OCI-LY7 (cell line): Measurements from ENCODE around the gene UTS2B. TPM values are rescaled to one million over a fixed set of nuclear protein-coding genes. Genes with fewer than 3 reads are reported as not detected.

Experiments used
- BruUV-seq: library from RNA; stranded (reverse); fragments of 400-500 nt; replicated peaks from 2 replicates; lab custom pipeline; 2021; lab: Mats Ljungman, UMichigan
- CTCF ChIA-PET: fragments of 300-600 bp; sonication (Branson Sonifier 250); formaldehyde crosslinking; loops from one replicate; lab custom pipeline; 2022; ENCODE audit warnings: antibody characterized with exemption; ENCODE audit not compliant: unreplicated experiment; lab: Charles Lee
- POLR2A ChIA-PET: fragments of 300-600 bp; sonication (Branson Sonifier 250); formaldehyde crosslinking; loops from one replicate; lab custom pipeline; 2022; ENCODE audit warnings: antibody characterized with exemption; lab: Charles Lee
- DNase-seq: peaks from one replicate; pipeline ENCODE4 v3.0.0-alpha.2; 2015; ENCODE audit warnings: low spot score
- H2AFZ ChIP-seq: fragments of 200-600 bp; sonication (generic), shearing (Covaris generic); 2 replicates; pipeline ENCODE4 v1.6.1; 2014; ENCODE audit warnings: mild to moderate bottlenecking, antibody characterized with exemption, low read length, moderate library complexity
- H3K27ac ChIP-seq: fragments of 200-600 bp; sonication (generic); 2 replicates; pipeline ENCODE4 v1.5.1; 2014; ENCODE audit warnings: mixed run types, low read depth, mild to moderate bottlenecking, moderate library complexity, low read length, inconsistent platforms; ENCODE audit not compliant: poor library complexity, severe bottlenecking
- H3K36me3 ChIP-seq: fragments of 200-600 bp; sonication (generic); 2 replicates; pipeline ENCODE4 v1.6.1; 2014; ENCODE audit warnings: mild to moderate bottlenecking, antibody characterized with exemption, low read length, moderate library complexity, mixed read lengths; ENCODE audit not compliant: insufficient read depth
- H3K4me1 ChIP-seq: fragments of 200-600 bp; sonication (generic); 2 replicates; pipeline ENCODE4 v1.5.1; 2014; ENCODE audit warnings: mild to moderate bottlenecking, low read length; ENCODE audit not compliant: insufficient read depth, poor library complexity, severe bottlenecking
- H3K4me2 ChIP-seq: fragments of 200-600 bp; sonication (generic); 2 replicates; pipeline ENCODE4 v1.6.1; 2014; ENCODE audit warnings: mild to moderate bottlenecking, low read length
- H3K4me3 ChIP-seq: fragments of 200-600 bp; sonication (generic); 2 replicates; pipeline ENCODE4 v1.5.1; 2014; ENCODE audit warnings: mild to moderate bottlenecking, low read depth, low read length; ENCODE audit not compliant: poor library complexity, severe bottlenecking
- H3K79me2 ChIP-seq: fragments of 200-600 bp; sonication (generic); 2 replicates; pipeline ENCODE4 v1.6.1; 2016; ENCODE audit warnings: low read depth, mild to moderate bottlenecking, low read length, moderate library complexity, mixed read lengths; ENCODE audit not compliant: insufficient read depth
- H3K9me2 ChIP-seq: fragments of 200-600 bp; sonication (generic); 2 replicates; pipeline ENCODE4 v1.6.1; 2016; ENCODE audit warnings: mild to moderate bottlenecking, low read length, mixed read lengths; ENCODE audit not compliant: insufficient read depth
- H3K9me3 ChIP-seq: fragments of 200-600 bp; sonication (generic); 2 replicates; pipeline ENCODE4 v1.6.1; 2014; ENCODE audit warnings: mild to moderate bottlenecking, mixed run types, low read length, mixed read lengths
- H4K20me1 ChIP-seq: fragments of 200-600 bp; sonication (generic); 2 replicates; pipeline ENCODE4 v1.6.1; 2014; ENCODE audit warnings: mild to moderate bottlenecking, antibody characterized with exemption, low read length, moderate library complexity, mixed read lengths; ENCODE audit not compliant: insufficient read depth
- EZH2phosphoT487 ChIP-seq: fragments of 200-600 bp; sonication (generic); IDR thresholded peaks from 2 replicates; pipeline ENCODE4 v1.6.1; 2018; ENCODE audit warnings: low read depth, borderline replicate concordance, mild to moderate bottlenecking, mixed run types, antibody characterized with exemption, low read length, moderate library complexity, mixed read lengths
- intact Hi-C: fragments of 100-400 bp; cut with micrococcal nuclease; formaldehyde crosslinking; loops from one replicate; pipeline ENCODE4 v1.10.0; 2022; ENCODE audit not compliant: unreplicated experiment
- total RNA-seq, 2 experiments: library from RNA; depleted of rRNA in 1 of 2; stranded (reverse); fragments of >200 nt in 1 of 2; shearing (Covaris generic) in 1 of 2; gene quantifications; 2 replicates each; pipeline ENCODE4 v1.2.3, GENCODE V29; 2014 to 2022
- TF ChIP-seq, protein P1 (sequence below): fragments of 200-600 bp; sonication (generic); conservative IDR thresholded peaks from 2 replicates; pipeline ENCODE4 v1.5.1; 2014; ENCODE audit warnings: mild to moderate bottlenecking, antibody characterized with exemption, low read length, moderate library complexity, mixed read lengths

UTS2B gene
- total RNA-seq, 2 experiments from 2014 or later, result 0.92 to 1.1 TPM

DNA sequence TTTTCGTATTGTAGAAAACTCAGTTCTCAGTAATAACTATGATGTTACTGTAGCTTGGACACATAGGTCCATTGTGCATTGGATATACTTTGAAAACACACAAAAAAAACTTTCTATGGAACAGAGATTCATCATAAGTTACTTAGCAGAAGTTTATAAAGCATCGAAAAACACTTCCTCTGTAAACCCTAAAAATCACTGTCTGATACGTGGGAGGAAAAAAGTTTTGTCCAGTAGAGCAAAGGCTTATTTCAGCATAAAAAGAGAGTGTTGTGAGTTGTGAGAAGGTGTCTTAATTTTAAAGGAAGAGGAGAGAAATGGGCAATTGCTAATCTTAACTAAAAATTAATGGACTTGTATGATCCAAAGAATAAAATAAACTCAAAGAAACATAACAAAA is 66.5 kb downstream of the UTS2B start:
- CTCF ChIA-PET, result no interaction called here
- H3K27ac ChIP-seq, result peak overlapping the region; percentile 62
- H3K4me1 ChIP-seq, result peaks cover 38% of the 10 kb centered on the region
- no peaks in the 10 kb centered on the region for H3K36me3 ChIP-seq
- H4K20me1 ChIP-seq, result no peaks in the 10 kb centered on the region
- no peaks in the 10 kb centered on the region for H3K9me2 ChIP-seq
- H3K9me3 ChIP-seq, result no peaks in the 10 kb centered on the region
- TF ChIP-seq, protein P1, sequence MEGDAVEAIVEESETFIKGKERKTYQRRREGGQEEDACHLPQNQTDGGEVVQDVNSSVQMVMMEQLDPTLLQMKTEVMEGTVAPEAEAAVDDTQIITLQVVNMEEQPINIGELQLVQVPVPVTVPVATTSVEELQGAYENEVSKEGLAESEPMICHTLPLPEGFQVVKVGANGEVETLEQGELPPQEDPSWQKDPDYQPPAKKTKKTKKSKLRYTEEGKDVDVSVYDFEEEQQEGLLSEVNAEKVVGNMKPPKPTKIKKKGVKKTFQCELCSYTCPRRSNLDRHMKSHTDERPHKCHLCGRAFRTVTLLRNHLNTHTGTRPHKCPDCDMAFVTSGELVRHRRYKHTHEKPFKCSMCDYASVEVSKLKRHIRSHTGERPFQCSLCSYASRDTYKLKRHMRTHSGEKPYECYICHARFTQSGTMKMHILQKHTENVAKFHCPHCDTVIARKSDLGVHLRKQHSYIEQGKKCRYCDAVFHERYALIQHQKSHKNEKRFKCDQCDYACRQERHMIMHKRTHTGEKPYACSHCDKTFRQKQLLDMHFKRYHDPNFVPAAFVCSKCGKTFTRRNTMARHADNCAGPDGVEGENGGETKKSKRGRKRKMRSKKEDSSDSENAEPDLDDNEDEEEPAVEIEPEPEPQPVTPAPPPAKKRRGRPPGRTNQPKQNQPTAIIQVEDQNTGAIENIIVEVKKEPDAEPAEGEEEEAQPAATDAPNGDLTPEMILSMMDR, result no peak
- TF ChIP-seq EZH2phosphoT487, result no peak
- DNase-seq, result no peak
- no peaks in the 10 kb centered on the region for H3K79me2 ChIP-seq
- peak overlapping the region; percentile 99 for H2AFZ ChIP-seq
- intact Hi-C loops, result loop anchor here (2.0 kb wide), 1 partner anchor 33 kb away; no protein-coding TSS in a partner anchor
- BruUV-seq, result no TSS peak
- peak overlapping the region; percentile 75 for H3K4me2 ChIP-seq
- peak overlapping the region; percentile 51 for H3K4me3 ChIP-seq
- POLR2A ChIA-PET, result interaction anchor here (0.6 to 4.1 kb wide), 10 partner anchors 10 to 73 kb away, joined by 3 to 31 read pairs (median 6); no protein-coding TSS in a partner anchor

DNA sequence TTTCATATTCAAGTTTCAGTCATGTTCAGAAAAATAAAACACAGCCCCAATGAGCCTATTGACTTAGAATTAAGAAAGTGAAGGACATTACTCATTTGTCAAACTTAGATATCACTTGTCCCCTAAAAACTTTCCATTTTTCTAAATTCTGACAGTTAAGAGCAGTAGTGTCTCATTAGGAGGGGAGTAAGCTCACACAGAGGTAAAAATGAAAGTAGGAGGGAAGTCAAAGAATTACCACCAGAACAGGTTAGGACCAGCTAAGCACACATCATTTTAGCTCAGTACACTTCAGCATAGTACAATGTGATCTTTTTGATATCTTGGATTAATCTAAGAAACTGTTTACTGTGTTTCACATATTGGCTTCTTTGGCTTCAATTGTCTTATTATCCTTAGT is 67.0 kb downstream of the UTS2B start:
- CTCF ChIA-PET, result no interaction called here
- Histone ChIP-seq H3K9me2 (no peaks in the 10 kb centered on the region), H3K4me2 (peak overlapping the region; percentile 75), H3K4me1 (peaks cover 43% of the 10 kb centered on the region), H3K9me3 (no peaks in the 10 kb centered on the region), H3K4me3 (peak overlapping the region; percentile 51), H3K79me2 (no peaks in the 10 kb centered on the region), H3K36me3 (no peaks in the 10 kb centered on the region), H4K20me1 (no peaks in the 10 kb centered on the region), H2AFZ (peak overlapping the region; percentile 99), H3K27ac (peak overlapping the region; percentile 62)
- peak; percentile 44 for DNase-seq
- TF ChIP-seq EZH2phosphoT487, result no peak
- TF ChIP-seq, protein P1, result no peak
- POLR2A ChIA-PET, result interaction anchor here (0.5 to 4.1 kb wide), 10 partner anchors 10 to 798 kb away, joined by 3 to 31 read pairs (median 5); no protein-coding TSS in a partner anchor
- intact Hi-C loops, result loop anchor here (2.0 kb wide), 1 partner anchor 33 kb away; no protein-coding TSS in a partner anchor
- no TSS peak for BruUV-seq

DNA sequence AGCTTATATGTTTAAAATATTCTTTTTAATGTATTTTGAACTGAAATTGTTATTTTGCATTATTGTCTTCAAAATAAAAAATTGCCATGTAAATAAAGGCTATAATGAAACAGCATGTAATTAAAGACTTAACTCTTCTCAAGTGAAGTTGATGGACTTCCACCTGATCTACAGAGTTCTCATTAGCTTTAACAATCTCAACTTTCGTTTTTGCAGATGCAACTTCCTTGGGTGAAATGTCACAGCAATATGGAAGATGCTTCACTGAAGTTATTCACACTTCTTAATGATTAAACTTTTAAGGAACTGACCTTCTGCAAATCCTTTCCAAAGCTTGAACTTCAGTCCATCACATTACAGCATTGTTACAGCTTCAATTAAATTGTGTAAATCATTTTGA is 67.7 kb downstream of the UTS2B start:
- Histone ChIP-seq H3K4me2 (peak overlapping the region; percentile 75), H2AFZ (peak overlapping the region; percentile 99), H3K4me3 (no peak overlapping the region), H3K27ac (peak overlapping the region; percentile 62), H3K9me2 (no peaks in the 10 kb centered on the region), H3K36me3 (no peaks in the 10 kb centered on the region), H4K20me1 (no peaks in the 10 kb centered on the region), H3K9me3 (no peaks in the 10 kb centered on the region), H3K4me1 (peaks cover 50% of the 10 kb centered on the region), H3K79me2 (no peaks in the 10 kb centered on the region)
- POLR2A ChIA-PET, result interaction anchor here (0.6 to 4.1 kb wide), 16 partner anchors 10 to 212 kb away, joined by 3 to 31 read pairs (median 4); no protein-coding TSS in a partner anchor
- no TSS peak for BruUV-seq
- CTCF ChIA-PET, result no interaction called here
- intact Hi-C loops, result loop anchor here (2.0 kb wide), 1 partner anchor 34 kb away; no protein-coding TSS in a partner anchor
- TF ChIP-seq EZH2phosphoT487, result no peak
- TF ChIP-seq, protein P1, result no peak
- peak; percentile 54 for DNase-seq
